OCI-LY1 (cell line): ENCODE measurements around the gene KRT10.
A peak's percentile ranks its signal among the peaks of the same experiment; 100 is the strongest.

ENCODE experiments used
- H2AFZ ChIP-seq: fragments of 200-600 bp; sonication (generic), shearing (Covaris generic); 2 replicates; pipeline ENCODE4 v1.6.0; 2014; ENCODE audit warnings: antibody characterized with exemption, mild to moderate bottlenecking, low read length
- H3F3A ChIP-seq: fragments of 200-600 bp; sonication (generic), shearing (Covaris generic); 2 replicates; pipeline ENCODE4 v1.6.0; 2014; ENCODE audit warnings: mild to moderate bottlenecking, antibody characterized with exemption, low read length, moderate library complexity; ENCODE audit not compliant: insufficient read depth
- H3K27ac ChIP-seq: fragments of 200-600 bp; sonication (generic); 2 replicates; pipeline ENCODE4 v1.5.1; 2014; ENCODE audit warnings: low read length, mixed run types, mild to moderate bottlenecking, low read depth; ENCODE audit not compliant: poor library complexity, severe bottlenecking
- H3K27me3 ChIP-seq: fragments of 200-600 bp; sonication (generic); 2 replicates; pipeline ENCODE4 v1.6.0; 2014; ENCODE audit warnings: antibody characterized with exemption, mild to moderate bottlenecking, low read length, moderate library complexity; ENCODE audit not compliant: insufficient read depth
- H3K36me3 ChIP-seq: fragments of 200-600 bp; sonication (generic); 2 replicates; pipeline ENCODE4 v1.6.1; 2014; ENCODE audit warnings: mild to moderate bottlenecking, antibody characterized with exemption, low read length, moderate library complexity, mixed read lengths; ENCODE audit not compliant: insufficient read depth
- H3K4me1 ChIP-seq: fragments of 200-600 bp; sonication (generic); 2 replicates; pipeline ENCODE4 v1.5.1; 2014; ENCODE audit warnings: mild to moderate bottlenecking, low read length, moderate library complexity; ENCODE audit not compliant: insufficient read depth, severe bottlenecking
- H3K4me2 ChIP-seq: fragments of 200-600 bp; sonication (generic), shearing (Covaris generic); 2 replicates; pipeline ENCODE4 v1.6.1; 2014; ENCODE audit warnings: low read length
- H3K4me3 ChIP-seq: fragments of 200-600 bp; sonication (generic); 2 replicates; pipeline ENCODE4 v1.5.1; 2014; ENCODE audit warnings: low read length, low read depth, mild to moderate bottlenecking, mixed read lengths; ENCODE audit not compliant: poor library complexity, severe bottlenecking
- H3K79me2 ChIP-seq: fragments of 200-600 bp; shearing (Covaris generic); 2 replicates; pipeline ENCODE4 v1.6.1; 2016; ENCODE audit warnings: mixed run types, low read length, mixed read lengths; ENCODE audit not compliant: insufficient read depth
- H3K9ac ChIP-seq: fragments of 200-600 bp; sonication (generic), shearing (Covaris generic); 2 replicates; pipeline ENCODE4 v1.6.1; 2014; ENCODE audit warnings: mild to moderate bottlenecking, low read length, mixed read lengths
- H3K9me2 ChIP-seq: fragments of 200-600 bp; sonication (generic), shearing (Covaris generic); 2 replicates; pipeline ENCODE4 v1.6.1; 2014; ENCODE audit warnings: low read depth, mild to moderate bottlenecking, low read length, mixed read lengths
- H3K9me3 ChIP-seq: fragments of 200-600 bp; shearing (Covaris generic); 2 replicates; pipeline ENCODE4 v1.6.1; 2014; ENCODE audit warnings: low read length, mixed read lengths
- H4K20me1 ChIP-seq: fragments of 200-600 bp; sonication (generic), shearing (Covaris generic); 2 replicates; pipeline ENCODE4 v1.6.0; 2016; ENCODE audit warnings: mild to moderate bottlenecking, low read length; ENCODE audit not compliant: insufficient read depth
- CTCF ChIP-seq: fragments of 200-600 bp; sonication (generic), shearing (Covaris generic); IDR thresholded peaks from 2 replicates; pipeline ENCODE4 v1.5.1; 2017; ENCODE audit warnings: mild to moderate bottlenecking, antibody characterized with exemption, low read length, moderate library complexity, mixed read lengths
- EZH2 ChIP-seq: fragments of 200-600 bp; sonication (generic), shearing (Covaris generic); IDR thresholded peaks from 2 replicates; pipeline ENCODE4 v1.8.0; 2017; ENCODE audit warnings: borderline replicate concordance, mixed run types, mild to moderate bottlenecking, antibody characterized with exemption, low read length, moderate library complexity, mixed read lengths

The KRT10 gene

GRCh38 chr17:40820228-40820838 is 2.1 kb downstream of the KRT10 start:
- Histone ChIP-seq H3K79me2 (no peaks in the 10 kb centered on the region), H3K9ac (no peak overlapping the region), H3K9me2 (no peaks in the 10 kb centered on the region), H4K20me1 (no peaks in the 10 kb centered on the region), H3K9me3 (peaks cover 3% of the 10 kb centered on the region; the same call in 1 of the 2 replicates), H3K36me3 (peaks cover 28% of the 10 kb centered on the region), H2AFZ (no peak overlapping the region), H3F3A (no peaks in the 10 kb centered on the region; the same call in 1 of the 2 replicates), H3K27ac (no peak overlapping the region), H3K27me3 (no peaks in the 10 kb centered on the region), H3K4me2 (no peak overlapping the region; the same call in 1 of the 2 replicates), H3K4me1 (peaks cover 15% of the 10 kb centered on the region), H3K4me3 (no peak overlapping the region)
- no peak for TF ChIP-seq CTCF
- no peak for TF ChIP-seq EZH2

- no peak overlapping the region for H3K27ac ChIP-seq
- H4K20me1 ChIP-seq: no peaks in the 10 kb centered on the region
- peak overlapping the region; percentile 76 for H3K4me3 ChIP-seq
- H3K4me1 ChIP-seq: peaks cover 15% of the 10 kb centered on the region
- H3K9me2 ChIP-seq: no peaks in the 10 kb centered on the region
- peak overlapping the region; percentile 25 for H3K9ac ChIP-seq
- H2AFZ ChIP-seq: peak overlapping the region; percentile 98; the same call in 1 of the 2 replicates
- H3K4me2 ChIP-seq: peak overlapping the region; percentile 66
- H3F3A ChIP-seq: no peaks in the 10 kb centered on the region; the same call in 1 of the 2 replicates
- H3K27me3 ChIP-seq: no peaks in the 10 kb centered on the region
- H3K9me3 ChIP-seq: peaks cover 3% of the 10 kb centered on the region; the same call in 1 of the 2 replicates
- H3K79me2 ChIP-seq: no peaks in the 10 kb centered on the region
- no peak for TF ChIP-seq CTCF
- peaks cover 28% of the 10 kb centered on the region for H3K36me3 ChIP-seq
These were observed 2.8 kb downstream of the KRT10 start for GRCh38 chr17:40819528-40820125.

- Histone ChIP-seq H3F3A (no peaks in the 10 kb centered on the region; the same call in 1 of the 2 replicates), H3K27ac (peak overlapping the region; percentile 34), H3K36me3 (peaks cover 28% of the 10 kb centered on the region), H3K4me2 (peak overlapping the region; percentile 85), H3K4me3 (peak overlapping the region; percentile 76), H3K9me2 (no peaks in the 10 kb centered on the region), H3K27me3 (no peaks in the 10 kb centered on the region), H3K9ac (peak overlapping the region; percentile 69), H3K79me2 (no peaks in the 10 kb centered on the region), H3K4me1 (peaks cover 15% of the 10 kb centered on the region), H2AFZ (peak overlapping the region; percentile 98; the same call in 1 of the 2 replicates), H4K20me1 (no peaks in the 10 kb centered on the region), H3K9me3 (peaks cover 3% of the 10 kb centered on the region; the same call in 1 of the 2 replicates)
- TF ChIP-seq CTCF (no peak), EZH2 (no peak)
These were observed 3.5 kb downstream of the KRT10 start for GRCh38 chr17:40818733-40819527.
